ENCODE data around the gene CROCC2.

Gene CROCC2

GRCh38 chr2:240885566-240885965, 20.6 kb upstream of the CROCC2 start:
- no peak overlapping the region for H3K9ac ChIP-seq (ENCODE audit: low read length)
- no peaks in the 10 kb centered on the region for H4K20me1 ChIP-seq (ENCODE audit: insufficient read depth, low read length)
- no peaks in the 10 kb centered on the region for H3K36me3 ChIP-seq (ENCODE audit: insufficient read depth, low read length)
- H3K79me2 ChIP-seq (ENCODE audit: insufficient read depth, low read length), result no peaks in the 10 kb centered on the region
- H3K27ac ChIP-seq (ENCODE audit: low read depth, low read length, poor library complexity, severe bottlenecking), result no peak overlapping the region
- H3K4me2 ChIP-seq (ENCODE audit: low read length), result no peak overlapping the region
- H3K9me3 ChIP-seq (ENCODE audit: low read length), result no peaks in the 10 kb centered on the region
- no peaks in the 10 kb centered on the region for H3K4me1 ChIP-seq (ENCODE audit: insufficient read depth, low read length, severe bottlenecking)
- TF ChIP-seq EZH2 (IDR thresholded peaks at IDR 0.05; ENCODE audit: borderline replicate concordance, low read length) (no peak), CTCF (IDR thresholded peaks at IDR 0.05; ENCODE audit: low read length) (no peak)
- no peaks in the 10 kb centered on the region for H3F3A ChIP-seq (ENCODE audit: insufficient read depth, low read length)
- H2AFZ ChIP-seq (ENCODE audit: low read length), result no peak overlapping the region
- 0 out of 2 replicates have a peak, but pooled peaks cover 4% of the 10 kb centered on the region for H3K27me3 ChIP-seq (ENCODE audit: insufficient read depth, low read length)
- no peak overlapping the region for H3K4me3 ChIP-seq (ENCODE audit: low read depth, low read length, poor library complexity, severe bottlenecking)
- H3K9me2 ChIP-seq (ENCODE audit: low read depth, low read length), result no peaks in the 10 kb centered on the region

- H2AFZ ChIP-seq (ENCODE audit: low read length), result no peak overlapping the region
- H3K9ac ChIP-seq (ENCODE audit: low read length), result no peak overlapping the region
- H3K79me2 ChIP-seq (ENCODE audit: insufficient read depth, low read length), result no peaks in the 10 kb centered on the region
- H3K9me2 ChIP-seq (ENCODE audit: low read depth, low read length), result no peaks in the 10 kb centered on the region
- no peaks in the 10 kb centered on the region for H3K36me3 ChIP-seq (ENCODE audit: insufficient read depth, low read length)
- H3K9me3 ChIP-seq (ENCODE audit: low read length), result no peaks in the 10 kb centered on the region
- H3K27me3 ChIP-seq (ENCODE audit: insufficient read depth, low read length), result 0 out of 2 replicates have a peak, but pooled peaks cover 4% of the 10 kb centered on the region
- no peaks in the 10 kb centered on the region for H4K20me1 ChIP-seq (ENCODE audit: insufficient read depth, low read length)
- TF ChIP-seq CTCF (IDR thresholded peaks at IDR 0.05; ENCODE audit: low read length) (no peak), EZH2 (IDR thresholded peaks at IDR 0.05; ENCODE audit: borderline replicate concordance, low read length) (no peak)
- no peaks in the 10 kb centered on the region for H3F3A ChIP-seq (ENCODE audit: insufficient read depth, low read length)
- no peak overlapping the region for H3K4me3 ChIP-seq (ENCODE audit: low read depth, low read length, poor library complexity, severe bottlenecking)
- H3K4me2 ChIP-seq (ENCODE audit: low read length), result no peak overlapping the region
- H3K27ac ChIP-seq (ENCODE audit: low read depth, low read length, poor library complexity, severe bottlenecking), result no peak overlapping the region
- no peaks in the 10 kb centered on the region for H3K4me1 ChIP-seq (ENCODE audit: insufficient read depth, low read length, severe bottlenecking)
These were observed 20.0 kb upstream of the CROCC2 start for GRCh38 chr2:240886023-240886565.

GRCh38 chr2:240886678-240887609, 19.2 kb upstream of the CROCC2 start:
- no peaks in the 10 kb centered on the region for H3F3A ChIP-seq (ENCODE audit: insufficient read depth, low read length)
- no peaks in the 10 kb centered on the region for H3K36me3 ChIP-seq (ENCODE audit: insufficient read depth, low read length)
- no peaks in the 10 kb centered on the region for H3K9me3 ChIP-seq (ENCODE audit: low read length)
- no peaks in the 10 kb centered on the region for H3K79me2 ChIP-seq (ENCODE audit: insufficient read depth, low read length)
- H3K9ac ChIP-seq (ENCODE audit: low read length), result no peak overlapping the region
- no peak overlapping the region for H3K4me2 ChIP-seq (ENCODE audit: low read length)
- no peak overlapping the region for H3K27ac ChIP-seq (ENCODE audit: low read depth, low read length, poor library complexity, severe bottlenecking)
- TF ChIP-seq CTCF (IDR thresholded peaks at IDR 0.05; ENCODE audit: low read length) (no peak), EZH2 (IDR thresholded peaks at IDR 0.05; ENCODE audit: borderline replicate concordance, low read length) (no peak)
- H3K9me2 ChIP-seq (ENCODE audit: low read depth, low read length), result no peaks in the 10 kb centered on the region
- no peaks in the 10 kb centered on the region for H3K4me1 ChIP-seq (ENCODE audit: insufficient read depth, low read length, severe bottlenecking)
- H2AFZ ChIP-seq (ENCODE audit: low read length), result no peak overlapping the region
- 0 out of 2 replicates have a peak, but pooled peaks cover 4% of the 10 kb centered on the region for H3K27me3 ChIP-seq (ENCODE audit: insufficient read depth, low read length)
- no peaks in the 10 kb centered on the region for H4K20me1 ChIP-seq (ENCODE audit: insufficient read depth, low read length)
- H3K4me3 ChIP-seq (ENCODE audit: low read depth, low read length, poor library complexity, severe bottlenecking), result no peak overlapping the region
